ENCODE results near the gene POLR3H.

DNA sequence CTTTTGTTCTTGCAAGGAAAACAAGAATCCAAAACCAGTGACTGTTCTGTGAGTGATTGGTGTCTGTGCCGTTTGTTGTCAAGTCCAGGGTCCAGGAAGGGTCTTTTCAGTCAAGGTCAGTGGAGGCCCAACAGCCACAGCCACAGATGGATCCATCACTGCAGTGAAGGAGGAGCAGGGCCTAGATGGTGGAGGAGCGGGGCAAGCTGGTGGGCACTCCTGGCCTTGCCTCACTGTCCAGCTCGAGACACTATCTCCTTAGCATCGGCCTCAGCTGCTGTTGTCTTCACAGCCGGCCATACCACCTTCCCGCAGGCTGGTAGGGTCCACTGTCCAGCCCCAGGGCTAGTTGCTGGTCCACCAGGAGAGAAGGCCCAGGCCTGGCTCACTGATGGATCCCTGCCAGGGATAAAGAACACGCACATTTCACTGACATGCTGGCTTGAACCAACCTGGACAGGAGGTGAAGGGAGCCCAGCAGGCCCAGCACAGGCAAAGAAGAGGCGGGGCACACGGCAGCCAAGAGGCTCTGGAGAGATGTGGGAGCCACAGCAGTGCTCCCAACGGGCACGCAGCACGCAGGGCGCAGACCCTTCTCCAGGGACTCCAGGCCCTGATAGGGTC lies 15.2 kb downstream of the POLR3H start:
- TF ChIP-seq, protein P1, sequence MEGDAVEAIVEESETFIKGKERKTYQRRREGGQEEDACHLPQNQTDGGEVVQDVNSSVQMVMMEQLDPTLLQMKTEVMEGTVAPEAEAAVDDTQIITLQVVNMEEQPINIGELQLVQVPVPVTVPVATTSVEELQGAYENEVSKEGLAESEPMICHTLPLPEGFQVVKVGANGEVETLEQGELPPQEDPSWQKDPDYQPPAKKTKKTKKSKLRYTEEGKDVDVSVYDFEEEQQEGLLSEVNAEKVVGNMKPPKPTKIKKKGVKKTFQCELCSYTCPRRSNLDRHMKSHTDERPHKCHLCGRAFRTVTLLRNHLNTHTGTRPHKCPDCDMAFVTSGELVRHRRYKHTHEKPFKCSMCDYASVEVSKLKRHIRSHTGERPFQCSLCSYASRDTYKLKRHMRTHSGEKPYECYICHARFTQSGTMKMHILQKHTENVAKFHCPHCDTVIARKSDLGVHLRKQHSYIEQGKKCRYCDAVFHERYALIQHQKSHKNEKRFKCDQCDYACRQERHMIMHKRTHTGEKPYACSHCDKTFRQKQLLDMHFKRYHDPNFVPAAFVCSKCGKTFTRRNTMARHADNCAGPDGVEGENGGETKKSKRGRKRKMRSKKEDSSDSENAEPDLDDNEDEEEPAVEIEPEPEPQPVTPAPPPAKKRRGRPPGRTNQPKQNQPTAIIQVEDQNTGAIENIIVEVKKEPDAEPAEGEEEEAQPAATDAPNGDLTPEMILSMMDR (IDR thresholded peaks at IDR 0.05; ENCODE audit: borderline replicate concordance, extremely low read depth, low read length, poor library complexity, severe bottlenecking), result no peak
- no peak for TF ChIP-seq EZH2 (IDR thresholded peaks at IDR 0.05; ENCODE audit: borderline replicate concordance, low read depth, low read length, severe bottlenecking)

Data from DND-41 (cell line).